CD4-positive, alpha-beta memory T cell (primary cell): ENCODE measurements around the gene SMCR8. TPM values are rescaled to one million over a fixed set of nuclear protein-coding genes. Genes with fewer than 3 reads are reported as not detected.
A peak's percentile ranks its signal among the peaks of the same experiment; 100 is the strongest.
"Not testable (repeated sequence)": the region's sequence is repeated elsewhere in the genome, so short reads cannot be mapped to it uniquely, and the experiment has no call there.

Experiments used
- CTCF ChIA-PET: fragments of 350-600 bp; sonication (Branson Sonifier 250); formaldehyde crosslinking; loops from one replicate; lab custom pipeline; 2021; ENCODE audit warnings: inconsistent platforms; ENCODE audit not compliant: partially characterized antibody; lab: Charles Lee
- POLR2A ChIA-PET: fragments of 350-600 bp; sonication (Branson Sonifier 250); formaldehyde crosslinking; loops from one replicate; lab custom pipeline; 2021; ENCODE audit not compliant: partially characterized antibody; lab: Charles Lee
- DNase-seq, 5 donors: peaks; one replicate each; pipeline versions ENCODE4 v3.0.0 to v3.0.0-alpha.2; 2020 to 2022; ENCODE audit warnings: mixed read lengths in 1 of 5
- H3K27ac ChIP-seq: one replicate; pipeline ENCODE4 v1.7.0; 2013; ENCODE audit warnings: low read depth, low read length
- H3K27me3 ChIP-seq: 2 replicates; pipeline ENCODE4 v1.7.0; 2013; ENCODE audit warnings: mild to moderate bottlenecking, low read length, moderate library complexity; ENCODE audit not compliant: insufficient read depth
- H3K36me3 ChIP-seq: 2 replicates; pipeline ENCODE4 v1.7.0; 2013; ENCODE audit warnings: mild to moderate bottlenecking, low read length, moderate library complexity; ENCODE audit not compliant: insufficient read depth
- H3K4me1 ChIP-seq: 2 replicates; pipeline ENCODE4 v1.7.0; 2013; ENCODE audit warnings: mild to moderate bottlenecking, low read length, moderate library complexity; ENCODE audit not compliant: insufficient read depth
- H3K4me3 ChIP-seq, 2 donors: one replicate each; pipeline ENCODE4 v1.7.0; 2013; ENCODE audit warnings: low read length in 2 of 2, mild to moderate bottlenecking in 1 of 2
- H3K9me3 ChIP-seq, 2 donors: one replicate each; pipeline ENCODE4 v1.7.0; 2013; ENCODE audit warnings: low read length in 2 of 2, control low read depth in 1 of 2; ENCODE audit not compliant: control insufficient read depth in 1 of 2
- H3K27ac Mint-ChIP-seq, 7 donors: one replicate each; pipeline ENCODE4 v1.8.0; 2020 to 2021; ENCODE audit warnings: mixed read lengths in 7 of 7, mild to moderate bottlenecking in 6 of 7, inconsistent platforms in 3 of 7, moderate library complexity in 3 of 7
- H3K27me3 Mint-ChIP-seq, 2 donors: one replicate each; pipeline ENCODE4 v1.8.0; 2020 to 2021; ENCODE audit warnings: mixed read lengths in 2 of 2
- H3K36me3 Mint-ChIP-seq, 2 donors: one replicate each; pipeline ENCODE4 v1.8.0; 2020 to 2021; ENCODE audit warnings: mixed read lengths in 2 of 2, inconsistent platforms in 1 of 2, mild to moderate bottlenecking in 1 of 2
- H3K4me1 Mint-ChIP-seq, 4 donors: one replicate each; pipeline ENCODE4 v1.8.0; 2020 to 2021; ENCODE audit warnings: mixed read lengths in 4 of 4, mild to moderate bottlenecking in 1 of 4
- H3K4me3 Mint-ChIP-seq, 8 donors: one replicate each; pipeline ENCODE4 v1.8.0; 2020 to 2021; ENCODE audit warnings: mixed read lengths in 8 of 8, mild to moderate bottlenecking in 7 of 8, moderate library complexity in 6 of 8, inconsistent platforms in 3 of 8
- H3K9me3 Mint-ChIP-seq, 8 donors: one replicate each; pipeline ENCODE4 v1.8.0; 2020 to 2021; ENCODE audit warnings: mixed read lengths in 8 of 8, mild to moderate bottlenecking in 5 of 8, inconsistent platforms in 3 of 8, moderate library complexity in 1 of 8
- intact Hi-C: fragments of 100-400 bp; cut with micrococcal nuclease; formaldehyde crosslinking; loops from one replicate; pipeline ENCODE4 v1.15.1; 2023
- polyA plus RNA-seq, 2 donors: library from polyadenylated mRNA; unstranded; fragments of 300-500 nt; fragmentation: Illumina TruSeq; gene quantifications; one replicate each; pipeline ENCODE4 v1.2.3, GENCODE V29; 2021
- total RNA-seq, 2 experiments: library from RNA; stranded (reverse); gene quantifications; one replicate each; pipeline ENCODE4 v1.2.3, GENCODE V29; 2021

The SMCR8 gene
- total and polyA plus RNA-seq, 4 experiments from 2014 or later, result 0.47 to 51.3 (median 27.4) TPM

GRCh38 chr17:18300725-18301480 lies 14.2 kb upstream of the SMCR8 start:
- no peak overlapping the region for H3K27ac Mint-ChIP-seq
- Histone ChIP-seq H3K27ac (no peak overlapping the region), H3K36me3 (peaks cover 50% of the 10 kb centered on the region)

GRCh38 chr17:18303206-18303605 lies 11.9 kb upstream of the SMCR8 start:
- H3K36me3 ChIP-seq, result peaks cover 60% of the 10 kb centered on the region
- H3K27me3 ChIP-seq, H3K27ac Mint-ChIP-seq, DNase-seq, POLR2A ChIA-PET, H3K4me3 ChIP-seq, H3K4me3 Mint-ChIP-seq, H3K27me3 Mint-ChIP-seq, H3K27ac ChIP-seq, H3K4me1 Mint-ChIP-seq, intact Hi-C loops, CTCF ChIA-PET, H3K9me3 Mint-ChIP-seq, H3K4me1 ChIP-seq, H3K9me3 ChIP-seq: not testable (repeated sequence)
- peaks cover 50 to 56% of the 10 kb centered on the region in 2 donors for H3K36me3 Mint-ChIP-seq

More at GRCh38 chr17:18300725-18301480, 14.2 kb upstream of the SMCR8 start:
- no peaks in the 10 kb centered on the region for H3K4me1 Mint-ChIP-seq
- CTCF ChIA-PET, result no interaction called here
- Histone ChIP-seq H3K4me1 (no peaks in the 10 kb centered on the region), H3K27me3 (no peaks in the 10 kb centered on the region), H3K4me3 (no peak overlapping the region), H3K9me3 (no peaks in the 10 kb centered on the region)
- POLR2A ChIA-PET, result no interaction called here
- H3K9me3 Mint-ChIP-seq, result no peaks in the 10 kb centered on the region
- H3K4me3 Mint-ChIP-seq, result no peak overlapping the region
- intact Hi-C loops, result no loop called here
- H3K36me3 Mint-ChIP-seq, result peaks cover 51 to 58% of the 10 kb centered on the region in 2 donors
- no peaks in the 10 kb centered on the region for H3K27me3 Mint-ChIP-seq
- no peak for DNase-seq

GRCh38 chr17:18309202-18309601 lies 5.9 kb upstream of the SMCR8 start:
- ChIA-PET CTCF (no interaction called here), POLR2A (no interaction called here)
- Histone ChIP-seq H3K27me3 (no peaks in the 10 kb centered on the region), H3K4me3 (no peak overlapping the region), H3K27ac (no peak overlapping the region), H3K9me3 (no peaks in the 10 kb centered on the region), H3K36me3 (peaks cover 28% of the 10 kb centered on the region), H3K4me1 (peaks cover 30% of the 10 kb centered on the region)
- H3K4me1 Mint-ChIP-seq, result peaks cover 21 to 36% (median 29%) of the 10 kb centered on the region in 4 donors
- peaks cover 23 to 35% of the 10 kb centered on the region in 2 donors for H3K36me3 Mint-ChIP-seq
- H3K27ac Mint-ChIP-seq, result no peak overlapping the region
- no peaks in the 10 kb centered on the region for H3K27me3 Mint-ChIP-seq
- no peak for DNase-seq
- H3K9me3 Mint-ChIP-seq, result no peaks in the 10 kb centered on the region
- H3K4me3 Mint-ChIP-seq, result no peak overlapping the region
- intact Hi-C loops, result no loop called here

GRCh38 chr17:18314059-18314730 lies 898 bp upstream of the SMCR8 start:
- Histone ChIP-seq H3K4me1 (peaks cover 67% of the 10 kb centered on the region), H3K9me3 (no peaks in the 10 kb centered on the region), H3K4me3 (peak overlapping the region; percentile 74 to 97), H3K27ac (peak overlapping the region; percentile 93), H3K27me3 (no peaks in the 10 kb centered on the region), H3K36me3 (peaks cover 28% of the 10 kb centered on the region)
- Mint-ChIP-seq H3K4me3 (peak overlapping the region; percentile 92 to 98 (median 96)), H3K9me3 (no peaks in the 10 kb centered on the region), H3K36me3 (peaks cover 22 to 47% of the 10 kb centered on the region in 2 donors), H3K27me3 (no peaks in the 10 kb centered on the region), H3K27ac (peak overlapping the region; percentile 92 to 99 (median 98)), H3K4me1 (peaks cover 49 to 85% (median 66%) of the 10 kb centered on the region in 4 donors)
- POLR2A ChIA-PET, result interaction anchor here (0.7 to 3.8 kb wide), 6 partner anchors 8 to 132 kb away, joined by 3 to 31 read pairs (median 7); partner anchors contain the start of genes ALKBH5, FLII, MIEF2 and SHMT1
- no peak for DNase-seq
- intact Hi-C loops, result no loop called here
- CTCF ChIA-PET, result no interaction called here

GRCh38 chr17:18315562-18315922 lies 449 bp downstream of the SMCR8 start:
- ChIA-PET CTCF (no interaction called here), POLR2A (interaction anchor here (1.1 to 3.8 kb wide), 6 partner anchors 8 to 134 kb away, joined by 3 to 31 read pairs (median 6); partner anchors contain the start of genes ALKBH5, FLII, MIEF2 and SHMT1)
- peaks cover 78% of the 10 kb centered on the region for H3K4me1 ChIP-seq

GRCh38 chr17:18315961-18316360 lies 868 bp downstream of the SMCR8 start:
- Histone ChIP-seq H3K36me3 (peaks cover 43% of the 10 kb centered on the region), H3K27ac (peak overlapping the region; percentile 93), H3K4me1 (peaks cover 82% of the 10 kb centered on the region), H3K27me3 (no peaks in the 10 kb centered on the region), H3K9me3 (no peaks in the 10 kb centered on the region), H3K4me3 (peak overlapping the region; percentile 96 to 97)
- POLR2A ChIA-PET, result interaction anchor here (0.6 to 3.8 kb wide), 6 partner anchors 8 to 542 kb away, joined by 3 to 31 read pairs (median 6); partner anchors contain the start of genes ALKBH5, FLII, MIEF2 and PRPSAP2
- intact Hi-C loops, result loop anchor here (1.0 kb wide), 4 partner anchors 47 to 133 kb away; partner anchors contain the start of genes ALKBH5, LLGL1, MIEF2 and SHMT1
- Mint-ChIP-seq H3K4me3 (peak overlapping the region; percentile 92 to 98 (median 96)), H3K4me1 (peaks cover 56 to 95% (median 76%) of the 10 kb centered on the region in 4 donors), H3K27me3 (no peaks in the 10 kb centered on the region), H3K9me3 (no peaks in the 10 kb centered on the region), H3K36me3 (peaks cover 17 to 58% of the 10 kb centered on the region in 2 donors), H3K27ac (peak overlapping the region; percentile 92 to 99 (median 98))
- CTCF ChIA-PET, result no interaction called here
- no peak for DNase-seq

More at GRCh38 chr17:18315562-18315922, 449 bp downstream of the SMCR8 start:
- Histone ChIP-seq H3K9me3 (no peaks in the 10 kb centered on the region), H3K36me3 (peaks cover 39% of the 10 kb centered on the region), H3K4me3 (peak overlapping the region; percentile 96 to 97), H3K27ac (peak overlapping the region; percentile 93), H3K27me3 (no peaks in the 10 kb centered on the region)
- Mint-ChIP-seq H3K36me3 (peaks cover 18 to 56% of the 10 kb centered on the region in 2 donors), H3K27me3 (no peaks in the 10 kb centered on the region), H3K4me1 (peaks cover 55 to 94% (median 75%) of the 10 kb centered on the region in 4 donors), H3K9me3 (no peaks in the 10 kb centered on the region), H3K4me3 (peak overlapping the region; percentile 92 to 98 (median 96)), H3K27ac (peak overlapping the region; percentile 92 to 99 (median 98))
- peak in 4 of 5 donors; percentile 52 to 62 (median 59) for DNase-seq
- intact Hi-C loops, result loop anchor here (1.0 kb wide), 4 partner anchors 48 to 132 kb away; partner anchors contain the start of genes ALKBH5, LLGL1, MIEF2 and SHMT1

GRCh38 chr17:18318117-18318516 lies 3.0 kb downstream of the SMCR8 start:
- no peaks in the 10 kb centered on the region for H3K27me3 ChIP-seq
- H3K9me3 ChIP-seq, result no peaks in the 10 kb centered on the region
- H3K36me3 ChIP-seq, result peaks cover 45% of the 10 kb centered on the region
- H3K4me1 Mint-ChIP-seq, result peaks cover 51 to 84% (median 69%) of the 10 kb centered on the region in 4 donors
- H3K4me3 ChIP-seq, result no peak overlapping the region
- intact Hi-C loops, result no loop called here
- no peaks in the 10 kb centered on the region for H3K9me3 Mint-ChIP-seq
- ChIA-PET CTCF (no interaction called here), POLR2A (no interaction called here)
- no peaks in the 10 kb centered on the region for H3K27me3 Mint-ChIP-seq
- H3K36me3 Mint-ChIP-seq, result peaks cover 23 to 67% of the 10 kb centered on the region in 2 donors
- H3K4me1 ChIP-seq, result peaks cover 69% of the 10 kb centered on the region
- peak overlapping the region in 2 of 7 donors; percentile 17 to 75 for H3K27ac Mint-ChIP-seq
- H3K4me3 Mint-ChIP-seq, result peak overlapping the region in 7 of 8 donors; percentile 7 to 94 (median 55)
- no peak for DNase-seq
- H3K27ac ChIP-seq, result no peak overlapping the region
